BLaER1 treated with 17β-estradiol and CSF1 and Interleukin-3, amounts not matched to agents 10 nM and 100 nM (cell line): Measurements from ENCODE around the gene TMEM187.

ENCODE experiments used
- H3K27ac ChIP-seq, 11 experiments: shearing (Covaris generic); formaldehyde crosslinking; 2 replicates each; pipeline ENCODE4 v1.8.1; 2022
- H3K27me3 ChIP-seq, 11 experiments: shearing (Covaris generic); formaldehyde crosslinking; 2 replicates each; pipeline ENCODE4 v1.8.1; 2022
- H3K36me3 ChIP-seq, 11 experiments: shearing (Covaris generic); formaldehyde crosslinking; 2 replicates each; pipeline ENCODE4 v1.8.1; 2022
- H3K4me1 ChIP-seq, 10 experiments: shearing (Covaris generic); formaldehyde crosslinking; 2 replicates each; pipeline ENCODE4 v1.8.1; 2022
- H3K4me2 ChIP-seq, 11 experiments: shearing (Covaris generic); formaldehyde crosslinking; 2 replicates each; pipeline ENCODE4 v1.8.1; 2022
- H3K4me3 ChIP-seq, 10 experiments: shearing (Covaris generic); formaldehyde crosslinking; 2 replicates each; pipeline ENCODE4 v1.8.1; 2022
- H3K9ac ChIP-seq, 11 experiments: shearing (Covaris generic); formaldehyde crosslinking; 2 replicates each; pipeline ENCODE4 v1.8.1; 2022
- H3K9me3 ChIP-seq, 11 experiments: shearing (Covaris generic); formaldehyde crosslinking; replicated peaks in 1 of 11; 2 replicates each; pipeline ENCODE4 v1.8.1; 2022
- H4K20me1 ChIP-seq, 11 experiments: shearing (Covaris generic); formaldehyde crosslinking; 2 replicates each; pipeline ENCODE4 v1.8.1; 2022
- Cebpa-rat ChIP-seq, 11 experiments: shearing (Covaris generic); IDR thresholded peaks; 2 replicates each; pipeline ENCODE4 v1.8.1; 2022

TMEM187 gene

GRCh38 chrX:154013614-154014360, 41.2 kb downstream of the TMEM187 start:
- Histone ChIP-seq H3K36me3 (peaks cover 52 to 80% (median 70%) of the 10 kb centered on the region in 11 experiments), H3K27ac (peak overlapping the region in 6 of 11 experiments; percentile 38 to 68 (median 60); a peak in 10 of 22 replicates), H4K20me1 (peaks cover 22 to 98% (median 85%) of the 10 kb centered on the region in 11 experiments; a peak in 21 of 22 replicates), H3K4me2 (peak overlapping the region; percentile 53 to 83 (median 73)), H3K27me3 (peaks cover 71 to 100% (median 94%) of the 10 kb centered on the region in 11 experiments), H3K9ac (peak overlapping the region in 7 of 11 experiments; percentile 47 to 72 (median 63); a peak in 11 of 22 replicates), H3K4me3 (peak overlapping the region in 1 of 10 experiments; percentile 11; a peak in 1 of 20 replicates), H3K4me1 (peaks cover 59 to 94% (median 89%) of the 10 kb centered on the region in 10 experiments), H3K9me3 (0 out of 22 replicates have a peak, but pooled peaks cover 0 to 2% (median 0%) of the 10 kb centered on the region in 11 experiments)
- no peak for TF ChIP-seq Cebpa-rat (IDR thresholded peaks at IDR 0.05)

- no peak overlapping the region; a peak in 1 of 20 replicates for H3K4me3 ChIP-seq
- H3K27me3 ChIP-seq: peaks cover 63 to 94% (median 87%) of the 10 kb centered on the region in 11 experiments
- no peak for TF ChIP-seq Cebpa-rat (IDR thresholded peaks at IDR 0.05)
- peaks cover 22 to 93% (median 86%) of the 10 kb centered on the region in 11 experiments; a peak in 21 of 22 replicates for H4K20me1 ChIP-seq
- peak overlapping the region; percentile 50 to 95 (median 92); a peak in 19 of 22 replicates for H3K4me2 ChIP-seq
- H3K27ac ChIP-seq: 0 out of 22 replicates have a peak overlapping the region, but pooled peaks of 1 of the 11 experiments have one; percentile 4
- H3K36me3 ChIP-seq: peaks cover 52 to 80% (median 70%) of the 10 kb centered on the region in 11 experiments
- peaks cover 51 to 85% (median 80%) of the 10 kb centered on the region in 10 experiments for H3K4me1 ChIP-seq
- peak overlapping the region in 5 of 11 experiments; percentile 17 to 95 (median 94); a peak in 7 of 22 replicates for H3K9ac ChIP-seq
- H3K9me3 ChIP-seq: 0 out of 22 replicates have a peak, but pooled peaks cover 0 to 9% (median 0%) of the 10 kb centered on the region in 11 experiments
These were observed 42.2 kb downstream of the TMEM187 start for GRCh38 chrX:154014429-154015380.

- Histone ChIP-seq H3K9me3 (0 out of 22 replicates have a peak, but pooled peaks cover 0 to 9% (median 0%) of the 10 kb centered on the region in 11 experiments), H3K27ac (peak overlapping the region in 3 of 11 experiments; percentile 7 to 35 (median 34); a peak in 3 of 22 replicates), H3K27me3 (peaks cover 58 to 92% (median 84%) of the 10 kb centered on the region in 11 experiments), H3K4me2 (peak overlapping the region; percentile 78 to 95 (median 93); a peak in 21 of 22 replicates), H4K20me1 (peaks cover 22 to 86% (median 81%) of the 10 kb centered on the region in 11 experiments; a peak in 21 of 22 replicates), H3K4me1 (peaks cover 55 to 78% (median 75%) of the 10 kb centered on the region in 10 experiments), H3K9ac (peak overlapping the region in 10 of 11 experiments; percentile 52 to 99 (median 94); a peak in 16 of 22 replicates), H3K4me3 (peak overlapping the region in 1 of 10 experiments; percentile 74; a peak in 1 of 20 replicates), H3K36me3 (peaks cover 52 to 75% (median 66%) of the 10 kb centered on the region in 11 experiments)
- no peak for TF ChIP-seq Cebpa-rat (IDR thresholded peaks at IDR 0.05)
These were observed 43.2 kb downstream of the TMEM187 start for GRCh38 chrX:154015581-154016264.

GRCh38 chrX:154016366-154017076, 44.0 kb downstream of the TMEM187 start:
- Histone ChIP-seq H3K4me2 (peak overlapping the region; percentile 78 to 95 (median 93)), H3K36me3 (peaks cover 50 to 67% (median 59%) of the 10 kb centered on the region in 11 experiments), H3K27me3 (peaks cover 59 to 92% (median 84%) of the 10 kb centered on the region in 11 experiments), H4K20me1 (peaks cover 22 to 85% (median 80%) of the 10 kb centered on the region in 11 experiments; a peak in 21 of 22 replicates), H3K4me3 (peak overlapping the region in 6 of 10 experiments; percentile 73 to 82 (median 76); a peak in 8 of 20 replicates), H3K9ac (peak overlapping the region; percentile 13 to 99 (median 93); a peak in 19 of 22 replicates), H3K27ac (peak overlapping the region in 3 of 11 experiments; percentile 7 to 35 (median 34); a peak in 4 of 22 replicates), H3K9me3 (0 out of 22 replicates have a peak, but pooled peaks cover 0 to 9% (median 0%) of the 10 kb centered on the region in 11 experiments), H3K4me1 (peaks cover 63 to 79% (median 76%) of the 10 kb centered on the region in 10 experiments)
- TF ChIP-seq Cebpa-rat (IDR thresholded peaks at IDR 0.05): no peak

- Histone ChIP-seq H3K27ac (peak overlapping the region; percentile 86 to 97 (median 95); a peak in 21 of 22 replicates), H4K20me1 (peaks cover 22 to 84% (median 75%) of the 10 kb centered on the region in 11 experiments; a peak in 21 of 22 replicates), H3K4me1 (peaks cover 69 to 79% (median 75%) of the 10 kb centered on the region in 10 experiments), H3K27me3 (peaks cover 59 to 92% (median 84%) of the 10 kb centered on the region in 11 experiments), H3K9ac (peak overlapping the region; percentile 89 to 99 (median 94)), H3K36me3 (peaks cover 36 to 53% (median 46%) of the 10 kb centered on the region in 11 experiments), H3K9me3 (0 out of 22 replicates have a peak, but pooled peaks cover 0 to 9% (median 0%) of the 10 kb centered on the region in 11 experiments), H3K4me2 (peak overlapping the region; percentile 78 to 95 (median 93)), H3K4me3 (peak overlapping the region; percentile 67 to 83 (median 76))
- no peak for TF ChIP-seq Cebpa-rat (IDR thresholded peaks at IDR 0.05)
These were observed 45.4 kb downstream of the TMEM187 start for GRCh38 chrX:154017766-154018517.

- peaks cover 69 to 79% (median 74%) of the 10 kb centered on the region in 10 experiments for H3K4me1 ChIP-seq
- TF ChIP-seq Cebpa-rat (IDR thresholded peaks at IDR 0.05): no peak
- peak overlapping the region; percentile 86 to 97 (median 95) for H3K27ac ChIP-seq
- H4K20me1 ChIP-seq: peaks cover 22 to 84% (median 75%) of the 10 kb centered on the region in 11 experiments; a peak in 21 of 22 replicates
- peak overlapping the region; percentile 78 to 95 (median 93) for H3K4me2 ChIP-seq
- H3K9me3 ChIP-seq: 0 out of 22 replicates have a peak, but pooled peaks cover 0 to 9% (median 0%) of the 10 kb centered on the region in 11 experiments
- peak overlapping the region; percentile 89 to 99 (median 94) for H3K9ac ChIP-seq
- H3K4me3 ChIP-seq: peak overlapping the region; percentile 67 to 83 (median 76)
- H3K36me3 ChIP-seq: peaks cover 33 to 46% (median 42%) of the 10 kb centered on the region in 11 experiments
- peaks cover 60 to 92% (median 84%) of the 10 kb centered on the region in 11 experiments for H3K27me3 ChIP-seq
These were observed 46.0 kb downstream of the TMEM187 start for GRCh38 chrX:154018518-154019060.
